DOHH2 (cell line): ENCODE results near the gene ZBTB7C.

Source experiments
- H3F3A ChIP-seq: fragments of 200-600 bp; sonication (generic), shearing (Covaris generic); 2 replicates; pipeline ENCODE4 v1.6.0; 2016; ENCODE audit warnings: antibody characterized with exemption, mild to moderate bottlenecking; ENCODE audit not compliant: control insufficient read depth, insufficient read depth
- H3K27ac ChIP-seq: fragments of 200-600 bp; sonication (generic); 2 replicates; pipeline ENCODE4 v1.5.1; 2014; ENCODE audit warnings: low read depth, mild to moderate bottlenecking, low read length, moderate library complexity
- H3K27me3 ChIP-seq: fragments of 200-600 bp; sonication (generic); 2 replicates; pipeline ENCODE4 v1.6.1; 2014; ENCODE audit warnings: mild to moderate bottlenecking, low read length, mixed read lengths; ENCODE audit not compliant: control insufficient read depth
- H3K36me3 ChIP-seq: fragments of 200-600 bp; sonication (generic); 2 replicates; pipeline ENCODE4 v1.6.1; 2014; ENCODE audit warnings: mild to moderate bottlenecking, low read length, moderate library complexity, mixed read lengths; ENCODE audit not compliant: control insufficient read depth
- H3K4me1 ChIP-seq: fragments of 200-600 bp; sonication (generic); 2 replicates; pipeline ENCODE4 v1.6.1; 2014; ENCODE audit warnings: mild to moderate bottlenecking, low read length, mixed read lengths; ENCODE audit not compliant: control insufficient read depth
- H3K4me2 ChIP-seq: fragments of 200-600 bp; sonication (generic); 2 replicates; pipeline ENCODE4 v1.6.0; 2014; ENCODE audit warnings: mild to moderate bottlenecking, low read length, moderate library complexity
- H3K4me3 ChIP-seq: fragments of 200-600 bp; sonication (generic); 2 replicates; pipeline ENCODE4 v1.5.1; 2014; ENCODE audit warnings: mild to moderate bottlenecking, low read length, mixed read lengths
- H3K79me2 ChIP-seq: fragments of 200-600 bp; sonication (generic); 2 replicates; pipeline ENCODE4 v1.6.1; 2014; ENCODE audit warnings: mild to moderate bottlenecking, low read length, mixed read lengths; ENCODE audit not compliant: control insufficient read depth
- H3K9me2 ChIP-seq: fragments of 200-600 bp; sonication (generic); replicated peaks from 2 replicates; pipeline ENCODE4 v1.6.1; 2014; ENCODE audit warnings: mild to moderate bottlenecking, low read length, mixed read lengths; ENCODE audit not compliant: control insufficient read depth
- H3K9me3 ChIP-seq: fragments of 200-600 bp; sonication (generic); 2 replicates; pipeline ENCODE4 v1.6.1; 2014; ENCODE audit warnings: antibody characterized with exemption, low read length, mixed read lengths; ENCODE audit not compliant: control insufficient read depth, insufficient read depth
- H4K20me1 ChIP-seq: fragments of 200-600 bp; sonication (generic); 2 replicates; pipeline ENCODE4 v1.6.0; 2014; ENCODE audit warnings: low read depth, mild to moderate bottlenecking, antibody characterized with exemption, low read length, moderate library complexity; ENCODE audit not compliant: control insufficient read depth, insufficient read depth
- CTCF ChIP-seq: fragments of 200-600 bp; sonication (generic); IDR thresholded peaks from one replicate; pipeline ENCODE4 v1.5.1; 2014; ENCODE audit warnings: antibody characterized with exemption, mild to moderate bottlenecking, low read depth, low read length; ENCODE audit not compliant: poor library complexity, severe bottlenecking
- EZH2phosphoT487 ChIP-seq: fragments of 200-600 bp; sonication (generic); IDR thresholded peaks from 2 replicates; pipeline ENCODE4 v1.6.1; 2017; ENCODE audit warnings: borderline replicate concordance, mild to moderate bottlenecking, antibody characterized with exemption, low read length, moderate library complexity, mixed read lengths

ZBTB7C gene

GRCh38 chr18:47983946-47984345, 425.2 kb downstream of the ZBTB7C start:
- Histone ChIP-seq H4K20me1 (no peaks in the 10 kb centered on the region), H3K4me3 (no peak overlapping the region), H3K4me1 (peaks cover 47% of the 10 kb centered on the region), H3K27me3 (no peaks in the 10 kb centered on the region), H3K4me2 (no peak overlapping the region), H3K36me3 (no peaks in the 10 kb centered on the region), H3K9me2 (no peaks in the 10 kb centered on the region), H3F3A (peaks cover 12% of the 10 kb centered on the region; the same call in 1 of the 2 replicates), H3K9me3 (no peaks in the 10 kb centered on the region), H3K79me2 (no peaks in the 10 kb centered on the region), H3K27ac (no peak overlapping the region)
- TF ChIP-seq CTCF (no peak), EZH2phosphoT487 (no peak)

- H3K4me2 ChIP-seq, result no peak overlapping the region
- H3K27ac ChIP-seq, result no peak overlapping the region
Observed at GRCh38 chr18:47983055-47983454, 426.1 kb downstream of the ZBTB7C start.

GRCh38 chr18:47981830-47982229, 427.4 kb downstream of the ZBTB7C start:
- Histone ChIP-seq H3K9me3 (no peaks in the 10 kb centered on the region), H3F3A (0 out of 2 replicates have a peak, but pooled peaks cover 3% of the 10 kb centered on the region), H3K27ac (no peak overlapping the region), H3K36me3 (no peaks in the 10 kb centered on the region), H3K27me3 (no peaks in the 10 kb centered on the region), H4K20me1 (no peaks in the 10 kb centered on the region), H3K9me2 (no peaks in the 10 kb centered on the region), H3K79me2 (no peaks in the 10 kb centered on the region), H3K4me3 (no peak overlapping the region), H3K4me2 (no peak overlapping the region), H3K4me1 (peaks cover 32% of the 10 kb centered on the region)
- no peak for TF ChIP-seq CTCF
- TF ChIP-seq EZH2phosphoT487, result no peak

More at GRCh38 chr18:47983055-47983454, 426.1 kb downstream of the ZBTB7C start:
- H3K36me3 ChIP-seq, result no peaks in the 10 kb centered on the region
- no peak for TF ChIP-seq EZH2phosphoT487
- no peaks in the 10 kb centered on the region for H4K20me1 ChIP-seq
- peaks cover 12% of the 10 kb centered on the region; the same call in 1 of the 2 replicates for H3F3A ChIP-seq
- H3K79me2 ChIP-seq, result no peaks in the 10 kb centered on the region
- H3K9me2 ChIP-seq, result no peaks in the 10 kb centered on the region
- no peaks in the 10 kb centered on the region for H3K27me3 ChIP-seq
- H3K9me3 ChIP-seq, result no peaks in the 10 kb centered on the region
- H3K4me3 ChIP-seq, result no peak overlapping the region
- peaks cover 44% of the 10 kb centered on the region for H3K4me1 ChIP-seq

GRCh38 chr18:47981320-47981719, 427.9 kb downstream of the ZBTB7C start:
- H4K20me1 ChIP-seq, result no peaks in the 10 kb centered on the region
- H3K9me3 ChIP-seq, result 0 out of 2 replicates have a peak, but pooled peaks cover 2% of the 10 kb centered on the region
- no peaks in the 10 kb centered on the region for H3K36me3 ChIP-seq
- H3K27ac ChIP-seq, result no peak overlapping the region
- no peak overlapping the region for H3K4me2 ChIP-seq
- peaks cover 28% of the 10 kb centered on the region for H3K4me1 ChIP-seq
- no peak overlapping the region for H3K4me3 ChIP-seq
- no peaks in the 10 kb centered on the region for H3K27me3 ChIP-seq
- H3K79me2 ChIP-seq, result no peaks in the 10 kb centered on the region
- TF ChIP-seq EZH2phosphoT487 (no peak), CTCF (no peak)
- H3F3A ChIP-seq, result no peaks in the 10 kb centered on the region
- no peaks in the 10 kb centered on the region for H3K9me2 ChIP-seq
